Measurements from ENCODE around the gene GPBAR1.

GPBAR1 gene

DNA sequence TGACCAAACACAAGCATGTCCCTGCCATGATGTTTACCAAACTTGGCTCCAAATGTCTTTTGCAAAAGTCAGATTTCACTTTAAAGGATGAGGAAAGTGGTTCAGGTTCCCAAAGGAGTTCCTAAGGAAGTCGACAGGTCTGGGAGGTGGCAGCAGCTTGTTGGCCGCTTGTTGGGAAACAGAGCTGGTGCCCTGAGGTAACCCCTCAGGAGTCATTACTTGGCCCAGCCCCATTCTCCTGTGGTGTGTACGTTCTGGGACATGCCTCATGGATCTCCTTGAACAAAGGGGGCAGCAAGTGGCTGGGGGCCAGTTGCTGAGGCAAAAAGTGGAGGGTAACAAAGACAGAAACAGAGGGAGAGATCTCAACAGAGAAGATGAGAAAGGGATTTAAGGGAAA is 20.6 kb downstream of the GPBAR1 start:
- ATAC-seq (ENCODE audit: insufficient read depth, low read depth): no peak
- no peaks in the 10 kb centered on the region for H3K79me2 ChIP-seq (ENCODE audit: insufficient read depth, low read length)
- H3K4me1 ChIP-seq (ENCODE audit: insufficient read depth, low read length): peaks cover 13% of the 10 kb centered on the region

GRCh38 chr2:218282173-218282991 is 21.6 kb downstream of the GPBAR1 start:
- ATAC-seq (ENCODE audit: insufficient read depth, low read depth) (no peak), DNase-seq (no peak)
- Histone ChIP-seq H3K36me3 (ENCODE audit: insufficient read depth, low read length) (peaks cover 6% of the 10 kb centered on the region), H3K4me1 (ENCODE audit: insufficient read depth, low read length) (peaks cover 22% of the 10 kb centered on the region), H3K4me3 (ENCODE audit: low read depth in 1 of 2, low read length in 2 of 2) (no peak overlapping the region), H3K79me2 (ENCODE audit: insufficient read depth, low read length) (no peaks in the 10 kb centered on the region), H3K9me3 (ENCODE audit: insufficient read depth, low read length, severe bottlenecking) (no peaks in the 10 kb centered on the region), H3K27me3 (ENCODE audit: insufficient read depth, low read length, poor library complexity) (no peaks in the 10 kb centered on the region), H3K4me2 (ENCODE audit: insufficient read depth, low read length) (no peak overlapping the region), H4K20me1 (ENCODE audit: insufficient read depth, low read length) (no peaks in the 10 kb centered on the region; the same call in 1 of the 2 replicates), H3K27ac (ENCODE audit: low read length) (no peak overlapping the region), H2AFZ (ENCODE audit: low read depth, low read length) (no peak overlapping the region), H3K9ac (ENCODE audit: low read depth, low read length) (no peak overlapping the region)
- no peak for TF ChIP-seq EZH2 (IDR thresholded peaks at IDR 0.05; ENCODE audit: borderline replicate concordance, low read depth, low read length, severe bottlenecking)
- TF ChIP-seq, protein P1, sequence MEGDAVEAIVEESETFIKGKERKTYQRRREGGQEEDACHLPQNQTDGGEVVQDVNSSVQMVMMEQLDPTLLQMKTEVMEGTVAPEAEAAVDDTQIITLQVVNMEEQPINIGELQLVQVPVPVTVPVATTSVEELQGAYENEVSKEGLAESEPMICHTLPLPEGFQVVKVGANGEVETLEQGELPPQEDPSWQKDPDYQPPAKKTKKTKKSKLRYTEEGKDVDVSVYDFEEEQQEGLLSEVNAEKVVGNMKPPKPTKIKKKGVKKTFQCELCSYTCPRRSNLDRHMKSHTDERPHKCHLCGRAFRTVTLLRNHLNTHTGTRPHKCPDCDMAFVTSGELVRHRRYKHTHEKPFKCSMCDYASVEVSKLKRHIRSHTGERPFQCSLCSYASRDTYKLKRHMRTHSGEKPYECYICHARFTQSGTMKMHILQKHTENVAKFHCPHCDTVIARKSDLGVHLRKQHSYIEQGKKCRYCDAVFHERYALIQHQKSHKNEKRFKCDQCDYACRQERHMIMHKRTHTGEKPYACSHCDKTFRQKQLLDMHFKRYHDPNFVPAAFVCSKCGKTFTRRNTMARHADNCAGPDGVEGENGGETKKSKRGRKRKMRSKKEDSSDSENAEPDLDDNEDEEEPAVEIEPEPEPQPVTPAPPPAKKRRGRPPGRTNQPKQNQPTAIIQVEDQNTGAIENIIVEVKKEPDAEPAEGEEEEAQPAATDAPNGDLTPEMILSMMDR (IDR thresholded peaks at IDR 0.05; ENCODE audit: borderline replicate concordance, extremely low read depth, low read length, poor library complexity, severe bottlenecking): no peak

More for the DNA sequence above, 20.6 kb downstream of the GPBAR1 start:
- Histone ChIP-seq H3K4me2 (ENCODE audit: insufficient read depth, low read length) (no peak overlapping the region), H2AFZ (ENCODE audit: low read depth, low read length) (no peak overlapping the region), H3K36me3 (ENCODE audit: insufficient read depth, low read length) (peaks cover 16% of the 10 kb centered on the region), H3K9me3 (ENCODE audit: insufficient read depth, low read length, severe bottlenecking) (no peaks in the 10 kb centered on the region), H3K4me3 (ENCODE audit: low read depth in 1 of 2, low read length in 2 of 2) (no peak overlapping the region), H3K27me3 (ENCODE audit: insufficient read depth, low read length, poor library complexity) (no peaks in the 10 kb centered on the region), H3K27ac (ENCODE audit: low read length) (no peak overlapping the region), H4K20me1 (ENCODE audit: insufficient read depth, low read length) (no peaks in the 10 kb centered on the region; the same call in 1 of the 2 replicates), H3K9ac (ENCODE audit: low read depth, low read length) (no peak overlapping the region)
- DNase-seq: no peak
- TF ChIP-seq EZH2 (IDR thresholded peaks at IDR 0.05; ENCODE audit: borderline replicate concordance, low read depth, low read length, severe bottlenecking): no peak
- TF ChIP-seq, protein P1 (IDR thresholded peaks at IDR 0.05; ENCODE audit: borderline replicate concordance, extremely low read depth, low read length, poor library complexity, severe bottlenecking): no peak

- Histone ChIP-seq H3K4me3 (ENCODE audit: low read depth in 1 of 2, low read length in 2 of 2) (no peak overlapping the region), H3K79me2 (ENCODE audit: insufficient read depth, low read length) (no peaks in the 10 kb centered on the region), H3K4me1 (ENCODE audit: insufficient read depth, low read length) (peaks cover 22% of the 10 kb centered on the region), H4K20me1 (ENCODE audit: insufficient read depth, low read length) (no peaks in the 10 kb centered on the region), H3K36me3 (ENCODE audit: insufficient read depth, low read length) (no peaks in the 10 kb centered on the region), H3K4me2 (ENCODE audit: insufficient read depth, low read length) (no peak overlapping the region), H3K27ac (ENCODE audit: low read length) (no peak overlapping the region), H2AFZ (ENCODE audit: low read depth, low read length) (no peak overlapping the region), H3K9me3 (ENCODE audit: insufficient read depth, low read length, severe bottlenecking) (no peaks in the 10 kb centered on the region), H3K27me3 (ENCODE audit: insufficient read depth, low read length, poor library complexity) (no peaks in the 10 kb centered on the region), H3K9ac (ENCODE audit: low read depth, low read length) (no peak overlapping the region)
- ATAC-seq (ENCODE audit: insufficient read depth, low read depth): no peak
- DNase-seq: no peak
- TF ChIP-seq EZH2 (IDR thresholded peaks at IDR 0.05; ENCODE audit: borderline replicate concordance, low read depth, low read length, severe bottlenecking): no peak
- TF ChIP-seq, protein P1 (IDR thresholded peaks at IDR 0.05; ENCODE audit: borderline replicate concordance, extremely low read depth, low read length, poor library complexity, severe bottlenecking): no peak
Observed at GRCh38 chr2:218284106-218284811, 23.4 kb downstream of the GPBAR1 start.

Measured in DND-41 (cell line).